HepG2 (cell line): Measurements from ENCODE around the gene PCIF1. TPM values are rescaled to one million over a fixed set of nuclear protein-coding genes. Genes with fewer than 3 reads are reported as not detected.

ENCODE experiments used
- ATF7 ChIP-seq, 2 experiments: fragments of 450-650 bp in 1 of 2; sonication (generic) in 1 of 2; formaldehyde crosslinking in 1 of 2; IDR thresholded peaks; 2 replicates each; pipeline versions ENCODE4 v1.4.0 to v1.6.1; 2016 to 2020; ENCODE audit warnings: antibody characterized with exemption in 1 of 2, mild to moderate bottlenecking in 1 of 2, missing genetic modification reagents in 1 of 2
- FOXP1 ChIP-seq, 2 experiments: fragments of 450-650 bp in 1 of 2; IDR thresholded peaks; 2 replicates each; pipeline ENCODE4 v1.6.1; 2017 to 2018; ENCODE audit warnings: antibody characterized with exemption in 1 of 2
- FUBP1 ChIP-seq: sonication (generic); formaldehyde crosslinking; IDR thresholded peaks from 2 replicates; pipeline ENCODE4 v1.5.1; 2020; ENCODE audit warnings: missing genetic modification reagents, mild to moderate bottlenecking, borderline replicate concordance
- GATAD1 ChIP-seq: IDR thresholded peaks from 2 replicates; pipeline ENCODE4 v1.6.1; 2016; ENCODE audit warnings: missing genetic modification reagents, missing compliant biosample characterization
- HBP1 ChIP-seq: IDR thresholded peaks from 2 replicates; pipeline ENCODE4 v1.6.1; 2016; ENCODE audit warnings: low read depth, control low read depth
- KAT2B ChIP-seq: fragments of 150-350 bp; IDR thresholded peaks from 2 replicates; pipeline ENCODE4 v1.6.1; 2014; ENCODE audit warnings: low read depth, low read length, borderline replicate concordance
- KMT2A ChIP-seq: sonication (generic); formaldehyde crosslinking; IDR thresholded peaks from 2 replicates; pipeline ENCODE4 v1.4.0; 2020; ENCODE audit warnings: missing genetic modification reagents
- MBD4 ChIP-seq: IDR thresholded peaks from 2 replicates; pipeline ENCODE4 v1.6.1; 2012; ENCODE audit warnings: low read length, inconsistent platforms, borderline replicate concordance
- NFIB ChIP-seq: sonication (generic); formaldehyde crosslinking; IDR thresholded peaks from 2 replicates; pipeline ENCODE4 v1.9.0; 2021; ENCODE audit warnings: missing genetic modification reagents, mild to moderate bottlenecking, borderline replicate concordance
- NR2F2 ChIP-seq: IDR thresholded peaks from 2 replicates; pipeline ENCODE4 v1.6.1; 2012; ENCODE audit warnings: low read depth, inconsistent platforms, borderline replicate concordance
- POLR2A ChIP-seq, 2 experiments: IDR thresholded peaks; 2 replicates each; pipeline ENCODE4 v1.6.1; 2011; ENCODE audit warnings: low read depth in 2 of 2, low read length in 2 of 2, mild to moderate bottlenecking in 1 of 2, moderate library complexity in 1 of 2; ENCODE audit not compliant: insufficient read depth in 1 of 2
- POLR2G ChIP-seq: fragments of 200-400 bp; formaldehyde crosslinking; IDR thresholded peaks from 2 replicates; pipeline ENCODE4 v1.6.1; 2018; ENCODE audit warnings: mild to moderate bottlenecking, low read depth, low read length, moderate library complexity
- PTBP1 ChIP-seq: fragments of 200-400 bp; formaldehyde crosslinking; IDR thresholded peaks from 2 replicates; pipeline ENCODE4 v1.6.1; 2018; ENCODE audit warnings: low read length, low read depth; ENCODE audit not compliant: poor library complexity, severe bottlenecking
- RFXANK ChIP-seq: IDR thresholded peaks from 2 replicates; pipeline ENCODE4 v1.6.1; 2016
- TFDP2 ChIP-seq: sonication (generic); formaldehyde crosslinking; IDR thresholded peaks from 2 replicates; pipeline ENCODE4 v1.4.0; 2020; ENCODE audit warnings: missing genetic modification reagents
- ZBTB34 ChIP-seq: sonication (generic); formaldehyde crosslinking; IDR thresholded peaks from 2 replicates; pipeline ENCODE4 v1.8.0; 2022; ENCODE audit warnings: mild to moderate bottlenecking, missing genetic modification reagents
- ZNF18 ChIP-seq: sonication (generic); formaldehyde crosslinking; IDR thresholded peaks from 2 replicates; pipeline ENCODE4 v1.8.0; 2022; ENCODE audit warnings: mild to moderate bottlenecking, missing genetic modification reagents; ENCODE audit not compliant: insufficient replicate concordance
- ZNF230 ChIP-seq: sonication (generic); formaldehyde crosslinking; IDR thresholded peaks from 2 replicates; pipeline ENCODE4 v1.4.0; 2020; ENCODE audit warnings: mild to moderate bottlenecking, missing genetic modification reagents
- ZNF543 ChIP-seq: sonication (generic); formaldehyde crosslinking; IDR thresholded peaks from 2 replicates; pipeline ENCODE4 v1.4.0; 2020; ENCODE audit warnings: mild to moderate bottlenecking, missing genetic modification reagents
- ZNF570 ChIP-seq: sonication (generic); formaldehyde crosslinking; IDR thresholded peaks from 2 replicates; pipeline ENCODE4 v1.4.0; 2020; ENCODE audit warnings: mild to moderate bottlenecking, missing genetic modification reagents, borderline replicate concordance
- ZNF770 ChIP-seq: sonication (generic); formaldehyde crosslinking; IDR thresholded peaks from 2 replicates; pipeline ENCODE4 v1.5.0; 2020; ENCODE audit warnings: mild to moderate bottlenecking, missing genetic modification reagents
- polyA plus RNA-seq, 8 experiments: library from polyadenylated mRNA; depleted of rRNA in 3 of 8; stranded (reverse) in 7 of 8; unstranded in 1 of 8; fragments of >200 nt; fragmentation: Illumina TruSeq in 4 of 8; extraction: Trizol in 4 of 8; gene quantifications; 2 replicates each; pipeline versions ENCODE4 v1.2.1 to v1.2.3, GENCODE V29; 2011 to 2016; ENCODE audit warnings: low read depth in 4 of 8, missing spikeins in 1 of 8, mixed read lengths in 1 of 8; ENCODE audit not compliant: insufficient read depth in 1 of 8
- total RNA-seq, 5 experiments: library from RNA; depleted of rRNA; stranded (reverse); fragments of >200 nt; fragmentation: Illumina TruSeq; extraction: Trizol; gene quantifications; 2 replicates each; pipeline ENCODE4 v1.2.3, GENCODE V29; 2016; ENCODE audit warnings: low read depth in 1 of 5

The PCIF1 gene
- total and polyA plus RNA-seq, 2 of the 13 experiments (the other 11 are each of a cell fraction or from before 2014, with no cell fraction given), result 20.9 to 24.4 TPM

GRCh38 chr20:45909336-45909808 lies 25.1 kb upstream of the PCIF1 start (continued):
- TF ChIP-seq FUBP1 (CRISPR knock-in tag), result no peak
- TF ChIP-seq RFXANK, result no peak
- peak; percentile 25; the same call in 1 of the 2 replicates for TF ChIP-seq GATAD1
- no peak for TF ChIP-seq NR2F2
- TF ChIP-seq ZNF543 (CRISPR knock-in tag), result 0 out of 2 replicates have a peak, but pooled peaks have one; percentile 16
- no peak for TF ChIP-seq FOXP1 (IDR thresholded peaks at IDR 0.05)
- no peak for TF ChIP-seq FOXP1 (CRISPR knock-in tag; IDR thresholded peaks at IDR 0.05)
- no peak for TF ChIP-seq ZNF570
- no peak for TF ChIP-seq ZNF230 (CRISPR knock-in tag)
- no peak for TF ChIP-seq ATF7 (IDR thresholded peaks at IDR 0.05)
- no peak for TF ChIP-seq ATF7 (CRISPR knock-in tag; IDR thresholded peaks at IDR 0.05)
- TF ChIP-seq POLR2G, result peak; percentile 76
- TF ChIP-seq KMT2A (CRISPR knock-in tag), result no peak
- TF ChIP-seq ZNF18 (CRISPR knock-in tag), result no peak
- no peak for TF ChIP-seq KAT2B
- no peak for TF ChIP-seq TFDP2 (CRISPR knock-in tag)
- no peak for TF ChIP-seq MBD4
- no peak; the same call in 1 of the 2 replicates for TF ChIP-seq HBP1 (CRISPR knock-in tag)
- TF ChIP-seq ZBTB34, result no peak
- TF ChIP-seq ZNF770 (CRISPR knock-in tag), result no peak
- TF ChIP-seq POLR2A (IDR thresholded peaks at IDR 0.05; ENCODE audit: insufficient read depth in 1 of 2, low read depth in 2 of 2, low read length in 2 of 2), result peak; percentile 58 to 64; a peak in 3 of 4 replicates
- no peak for TF ChIP-seq NFIB (CRISPR knock-in tag)
- TF ChIP-seq PTBP1, result no peak
